ENCODE results near the gene KLK11.

DNA sequence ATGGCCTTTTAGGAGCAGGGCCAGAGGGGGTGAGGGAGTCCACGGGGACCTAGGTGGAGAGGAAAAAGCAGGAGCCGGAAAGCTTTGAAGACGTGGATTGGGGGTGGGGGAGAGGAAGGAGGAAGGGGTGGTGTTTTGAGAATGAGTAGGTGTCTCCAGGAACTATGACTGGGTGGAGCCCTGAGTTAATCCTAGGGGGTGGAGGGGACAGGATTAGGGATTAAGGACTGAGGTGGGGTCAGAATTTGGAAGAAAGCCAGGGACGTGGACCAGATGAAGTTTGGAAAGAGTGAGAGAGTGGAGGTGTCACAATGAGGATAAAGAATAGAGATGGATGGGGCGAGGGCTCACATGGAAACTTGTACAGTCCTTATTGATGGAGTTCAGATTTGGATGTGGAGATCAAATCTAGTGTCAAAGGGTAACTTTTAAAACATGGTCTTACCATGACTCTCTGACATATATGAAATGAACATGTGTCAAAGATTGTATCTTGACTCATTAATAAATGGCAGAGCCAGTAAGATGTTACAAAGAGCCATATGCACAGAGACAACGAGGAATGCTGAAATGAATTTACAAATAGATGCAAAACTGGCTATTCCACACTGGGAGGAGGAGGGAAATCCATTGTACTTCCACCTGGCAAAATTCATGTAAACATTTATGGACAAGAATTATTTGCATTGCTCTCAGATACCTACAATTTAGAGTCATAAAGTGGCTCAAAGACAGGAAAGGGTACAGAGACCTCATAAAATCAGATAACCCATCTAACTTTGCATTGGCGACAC is 40.2 kb upstream of the KLK11 start:
- TF ChIP-seq ZNF274 (IDR thresholded peaks at IDR 0.05; ENCODE audit: low read depth, low read length) (no peak), SUZ12 (IDR thresholded peaks at IDR 0.05; ENCODE audit: extremely low read depth, insufficient read depth, insufficient read length) (no peak), YY1 (IDR thresholded peaks at IDR 0.05; ENCODE audit: insufficient read depth, insufficient read length) (no peak)
